ENCODE data around the gene SHMT1.

- TF ChIP-seq EP300 (IDR thresholded peaks at IDR 0.05) = no peak
- TF ChIP-seq CTCF (IDR thresholded peaks at IDR 0.05) = no peak
- no peak for TF ChIP-seq POLR2A (IDR thresholded peaks at IDR 0.05)
- TF ChIP-seq POLR2AphosphoS5 (IDR thresholded peaks at IDR 0.05) = no peak
These were observed 816 bp upstream of the SHMT1 start for GRCh38 chr17:18364166-18364565.

Data from gastroesophageal sphincter (tissue), 3 donors.